Hepatocyte (in vitro differentiated cells): ENCODE results near the gene GNPAT.
"Not testable (repeated sequence)": the region's sequence is repeated elsewhere in the genome, so short reads cannot be mapped to it uniquely, and the experiment has no call there.

Experiments used
- EZH2 ChIP-seq: fragments of 200-600 bp; sonication (generic); IDR thresholded peaks from 2 replicates; pipeline ENCODE4 v1.6.1; 2016; ENCODE audit warnings: antibody characterized with exemption, mild to moderate bottlenecking, borderline replicate concordance
- TF ChIP-seq, protein P1 (sequence below): fragments of 200-600 bp; sonication (generic); IDR thresholded peaks from 2 replicates; pipeline ENCODE4 v1.5.1; 2016; ENCODE audit warnings: antibody characterized with exemption, mild to moderate bottlenecking; ENCODE audit not compliant: poor library complexity

DNA sequence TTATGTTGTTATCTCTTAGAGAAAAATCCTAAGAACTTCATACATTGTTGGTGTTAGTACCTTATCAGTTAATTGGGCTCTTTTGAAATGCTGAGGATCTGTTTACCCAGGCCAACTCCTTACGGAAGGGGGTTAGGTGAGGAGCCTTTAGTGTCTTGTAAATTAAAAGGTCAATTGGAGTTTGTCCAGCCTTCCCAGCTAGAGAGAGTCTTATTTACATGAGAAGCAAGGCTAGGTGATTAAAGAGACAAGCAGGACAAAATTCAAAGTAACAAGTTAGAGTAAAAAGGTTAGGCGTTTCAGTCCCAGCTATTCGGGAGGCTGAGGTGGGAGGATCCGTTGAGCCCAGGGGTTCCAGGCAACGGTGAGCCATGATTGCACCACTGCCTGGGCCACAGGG, 28.7 kb upstream of the GNPAT start:
- TF ChIP-seq, protein P1, sequence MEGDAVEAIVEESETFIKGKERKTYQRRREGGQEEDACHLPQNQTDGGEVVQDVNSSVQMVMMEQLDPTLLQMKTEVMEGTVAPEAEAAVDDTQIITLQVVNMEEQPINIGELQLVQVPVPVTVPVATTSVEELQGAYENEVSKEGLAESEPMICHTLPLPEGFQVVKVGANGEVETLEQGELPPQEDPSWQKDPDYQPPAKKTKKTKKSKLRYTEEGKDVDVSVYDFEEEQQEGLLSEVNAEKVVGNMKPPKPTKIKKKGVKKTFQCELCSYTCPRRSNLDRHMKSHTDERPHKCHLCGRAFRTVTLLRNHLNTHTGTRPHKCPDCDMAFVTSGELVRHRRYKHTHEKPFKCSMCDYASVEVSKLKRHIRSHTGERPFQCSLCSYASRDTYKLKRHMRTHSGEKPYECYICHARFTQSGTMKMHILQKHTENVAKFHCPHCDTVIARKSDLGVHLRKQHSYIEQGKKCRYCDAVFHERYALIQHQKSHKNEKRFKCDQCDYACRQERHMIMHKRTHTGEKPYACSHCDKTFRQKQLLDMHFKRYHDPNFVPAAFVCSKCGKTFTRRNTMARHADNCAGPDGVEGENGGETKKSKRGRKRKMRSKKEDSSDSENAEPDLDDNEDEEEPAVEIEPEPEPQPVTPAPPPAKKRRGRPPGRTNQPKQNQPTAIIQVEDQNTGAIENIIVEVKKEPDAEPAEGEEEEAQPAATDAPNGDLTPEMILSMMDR = not testable (repeated sequence)
- TF ChIP-seq EZH2 = not testable (repeated sequence)
